ENCODE data around the gene TSKS.

Gene TSKS

GRCh38 chr19:49749771-49750170 is 13.3 kb downstream of the TSKS start:
- TF ChIP-seq, protein P1, sequence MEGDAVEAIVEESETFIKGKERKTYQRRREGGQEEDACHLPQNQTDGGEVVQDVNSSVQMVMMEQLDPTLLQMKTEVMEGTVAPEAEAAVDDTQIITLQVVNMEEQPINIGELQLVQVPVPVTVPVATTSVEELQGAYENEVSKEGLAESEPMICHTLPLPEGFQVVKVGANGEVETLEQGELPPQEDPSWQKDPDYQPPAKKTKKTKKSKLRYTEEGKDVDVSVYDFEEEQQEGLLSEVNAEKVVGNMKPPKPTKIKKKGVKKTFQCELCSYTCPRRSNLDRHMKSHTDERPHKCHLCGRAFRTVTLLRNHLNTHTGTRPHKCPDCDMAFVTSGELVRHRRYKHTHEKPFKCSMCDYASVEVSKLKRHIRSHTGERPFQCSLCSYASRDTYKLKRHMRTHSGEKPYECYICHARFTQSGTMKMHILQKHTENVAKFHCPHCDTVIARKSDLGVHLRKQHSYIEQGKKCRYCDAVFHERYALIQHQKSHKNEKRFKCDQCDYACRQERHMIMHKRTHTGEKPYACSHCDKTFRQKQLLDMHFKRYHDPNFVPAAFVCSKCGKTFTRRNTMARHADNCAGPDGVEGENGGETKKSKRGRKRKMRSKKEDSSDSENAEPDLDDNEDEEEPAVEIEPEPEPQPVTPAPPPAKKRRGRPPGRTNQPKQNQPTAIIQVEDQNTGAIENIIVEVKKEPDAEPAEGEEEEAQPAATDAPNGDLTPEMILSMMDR (conservative IDR thresholded peaks at IDR 0.05) = no peak
- no peak overlapping the region for H3K27ac ChIP-seq

- TF ChIP-seq, protein P1 (conservative IDR thresholded peaks at IDR 0.05) = no peak
- no peak overlapping the region for H3K27ac ChIP-seq
Measured at GRCh38 chr19:49749055-49749716, 13.9 kb downstream of the TSKS start.

DNA sequence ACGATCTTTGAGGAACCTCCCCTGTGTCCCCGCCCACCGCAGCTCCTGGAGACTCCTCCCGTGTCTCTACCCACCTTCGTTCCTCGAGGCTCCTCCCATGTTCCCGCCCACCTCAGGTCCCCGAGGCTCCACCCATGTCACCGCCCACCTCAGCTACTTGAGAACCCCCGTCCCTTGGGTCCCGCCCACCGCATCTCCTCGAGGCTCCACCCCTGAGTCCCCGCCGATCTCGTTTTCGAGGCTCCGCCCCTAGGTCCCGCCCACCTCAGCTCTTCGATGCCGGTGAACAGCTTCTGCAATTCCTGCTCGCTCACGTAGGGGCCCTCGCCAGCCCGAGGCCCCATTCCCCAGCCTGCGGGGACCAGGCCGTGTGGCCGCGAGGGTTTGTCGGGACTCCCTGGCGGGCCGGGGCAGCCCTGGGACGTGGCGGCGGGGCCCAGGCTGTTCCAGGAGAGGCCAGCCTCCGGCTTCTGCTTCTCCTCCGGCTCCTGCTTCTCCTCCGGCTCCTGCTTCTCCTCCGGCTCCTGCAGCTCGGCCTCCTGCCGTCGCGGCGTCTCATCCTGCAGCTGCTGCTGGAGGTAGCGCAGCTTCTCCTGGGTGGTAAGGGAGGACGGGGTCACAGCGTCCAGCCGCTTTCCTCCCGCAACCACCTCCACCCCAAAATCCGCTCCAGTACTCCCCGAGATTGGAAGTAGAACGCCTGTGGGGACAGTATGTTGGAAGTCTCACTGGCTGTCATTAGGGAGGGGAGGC is 16.7 kb downstream of the TSKS start:
- no peak overlapping the region for H3K27ac ChIP-seq
- TF ChIP-seq, protein P1 (conservative IDR thresholded peaks at IDR 0.05) = no peak

DNA sequence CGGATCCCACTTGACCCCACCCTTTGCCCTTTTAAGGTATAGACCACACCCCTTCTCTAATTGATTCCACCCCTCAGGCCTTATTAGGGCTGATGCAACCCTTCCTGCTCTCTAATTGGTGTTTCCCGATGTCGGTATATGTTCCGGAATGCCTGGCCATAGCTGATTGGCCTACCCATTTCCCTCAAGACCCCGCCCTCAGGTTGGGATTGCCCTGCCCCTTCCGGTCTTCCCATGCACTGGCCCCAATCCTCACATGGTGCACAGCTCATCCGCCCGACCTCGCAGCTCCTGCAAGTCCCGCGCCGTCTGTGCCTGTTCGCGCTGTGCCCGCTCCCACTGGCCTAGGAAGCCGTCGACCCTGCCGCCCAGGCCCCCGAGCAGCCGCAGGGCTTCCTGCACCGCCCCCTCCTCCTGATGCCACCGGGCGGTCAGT is 18.1 kb downstream of the TSKS start:
- no peak overlapping the region for H3K27ac ChIP-seq
- TF ChIP-seq, protein P1 (conservative IDR thresholded peaks at IDR 0.05) = no peak

GRCh38 chr19:49741210-49741844 is 21.8 kb downstream of the TSKS start:
- TF ChIP-seq, protein P1 (conservative IDR thresholded peaks at IDR 0.05) = no peak
- H3K27ac ChIP-seq = no peak overlapping the region

DNA sequence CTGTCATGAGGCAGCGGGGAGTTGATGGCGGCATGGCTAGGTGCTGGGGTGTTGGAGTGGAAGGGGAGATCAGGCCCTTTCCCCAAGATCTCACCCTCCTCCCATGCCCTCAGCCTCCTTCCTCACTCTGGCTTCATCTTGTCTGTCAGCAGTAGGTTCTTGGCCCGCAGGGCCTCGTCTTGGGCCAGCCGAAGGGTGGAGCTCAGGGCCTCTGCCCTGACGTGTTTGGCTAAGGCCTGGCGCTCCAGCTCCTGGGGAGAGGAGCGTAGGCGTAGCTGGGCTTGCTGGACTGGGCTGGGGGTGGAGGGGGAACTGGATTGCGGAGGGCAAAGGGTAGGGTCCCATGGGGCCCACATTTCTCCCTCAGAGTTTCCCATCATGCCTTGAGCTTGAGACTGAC is 23.2 kb downstream of the TSKS start:
- no peak overlapping the region for H3K27ac ChIP-seq
- TF ChIP-seq, protein P1 (conservative IDR thresholded peaks at IDR 0.05) = no peak

DNA sequence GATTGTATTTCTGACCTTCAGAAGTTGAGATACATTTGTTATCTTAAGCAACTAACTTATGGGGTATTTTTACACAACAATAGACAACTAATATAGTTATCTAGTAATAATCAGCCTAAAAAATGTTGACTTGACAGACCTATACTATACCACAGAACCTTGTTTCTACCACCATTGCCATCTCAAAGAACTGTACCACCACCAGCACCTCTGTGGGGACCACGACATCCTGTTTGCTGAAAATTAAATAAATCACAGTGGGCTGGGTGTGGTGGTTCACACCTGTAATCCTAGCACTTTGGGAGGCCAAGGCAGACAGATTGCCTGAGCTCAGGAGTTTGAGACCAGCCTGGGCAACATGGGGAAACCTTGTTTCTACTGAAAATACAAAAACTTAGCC is 24.0 kb downstream of the TSKS start:
- TF ChIP-seq, protein P1 (conservative IDR thresholded peaks at IDR 0.05) = no peak
- no peak overlapping the region for H3K27ac ChIP-seq
